B cell (primary cell): ENCODE results near the gene ATF1.
"Not testable (repeated sequence)": the region's sequence is repeated elsewhere in the genome, so short reads cannot be mapped to it uniquely, and the experiment has no call there.

Source experiments
- CTCF ChIP-seq: fragments of 200-600 bp; IDR thresholded peaks from one replicate; pipeline ENCODE4 v1.8.0; 2022; ENCODE audit warnings: antibody characterized with exemption, mild to moderate bottlenecking
- EZH2 ChIP-seq: IDR thresholded peaks from 2 replicates; pipeline ENCODE4 v1.6.1; 2012; ENCODE audit warnings: borderline replicate concordance, low read depth, mild to moderate bottlenecking, moderate library complexity, low read length; ENCODE audit not compliant: insufficient read depth, poor library complexity, severe bottlenecking

GRCh38 chr12:50809131-50809530 lies 45.2 kb downstream of the ATF1 start:
- not testable (repeated sequence) for TF ChIP-seq CTCF, EZH2
